ENCODE measurements around the gene ZNF554.

Gene ZNF554

GRCh38 chr19:2837430-2837829, 17.8 kb downstream of the ZNF554 start:
- DNase-seq = no peak

- peak; percentile 98 for DNase-seq
These were observed 21.4 kb downstream of the ZNF554 start, which contains the start of gene ZNF555 for GRCh38 chr19:2840794-2841791. Gene ZNF555, plus strand, starts transcription at chr19:2841475. Its CDS starts 98 bp downstream, at chr19:2841573.

GRCh38 chr19:2841855-2842574, 22.3 kb downstream of the ZNF554 start:
- no peak for DNase-seq

DNA sequence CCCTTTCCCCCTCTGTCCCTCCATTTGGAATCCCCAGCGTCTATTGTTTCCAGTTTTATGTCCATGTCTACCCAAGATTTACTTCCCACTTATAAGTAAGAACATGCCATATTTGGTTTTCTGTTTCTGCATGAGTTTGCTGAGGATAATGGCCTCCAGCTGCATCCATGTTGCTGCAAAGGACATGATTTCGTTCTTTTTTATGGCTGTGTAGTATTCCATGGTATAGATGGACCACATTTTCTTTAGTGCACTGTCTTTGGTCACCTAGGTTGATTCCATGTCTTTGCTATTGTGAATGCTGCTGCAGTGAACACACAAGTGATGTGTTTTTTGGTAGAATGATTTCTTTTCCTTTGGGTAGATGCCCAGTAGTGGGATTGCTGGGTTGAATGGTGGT, 25.4 kb downstream of the ZNF554 start:
- DNase-seq = no peak

GRCh38 chr19:2846180-2846894, 26.7 kb downstream of the ZNF554 start:
- DNase-seq = no peak

- DNase-seq = no peak
These were observed 27.8 kb downstream of the ZNF554 start for GRCh38 chr19:2847507-2847906.

DNA sequence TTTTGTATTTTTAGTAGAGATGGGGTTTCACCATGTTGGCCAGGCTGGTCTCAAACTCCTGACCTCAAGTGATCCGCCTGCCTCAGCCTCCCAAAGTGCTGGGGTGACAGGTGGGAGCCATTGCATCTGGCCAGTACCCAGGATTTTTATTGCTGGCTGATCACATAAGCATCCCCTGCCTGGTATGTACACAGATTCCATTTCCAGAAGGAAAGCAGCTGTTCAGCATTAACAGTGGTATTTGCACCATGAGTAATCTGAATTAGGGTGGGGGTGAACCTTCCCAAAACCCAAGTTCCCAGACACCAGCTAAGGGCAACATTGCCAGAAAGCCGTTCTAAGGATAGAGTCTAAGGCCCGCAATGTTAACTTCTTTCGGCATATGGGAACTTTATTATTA, 28.9 kb downstream of the ZNF554 start:
- no peak for DNase-seq

DNA sequence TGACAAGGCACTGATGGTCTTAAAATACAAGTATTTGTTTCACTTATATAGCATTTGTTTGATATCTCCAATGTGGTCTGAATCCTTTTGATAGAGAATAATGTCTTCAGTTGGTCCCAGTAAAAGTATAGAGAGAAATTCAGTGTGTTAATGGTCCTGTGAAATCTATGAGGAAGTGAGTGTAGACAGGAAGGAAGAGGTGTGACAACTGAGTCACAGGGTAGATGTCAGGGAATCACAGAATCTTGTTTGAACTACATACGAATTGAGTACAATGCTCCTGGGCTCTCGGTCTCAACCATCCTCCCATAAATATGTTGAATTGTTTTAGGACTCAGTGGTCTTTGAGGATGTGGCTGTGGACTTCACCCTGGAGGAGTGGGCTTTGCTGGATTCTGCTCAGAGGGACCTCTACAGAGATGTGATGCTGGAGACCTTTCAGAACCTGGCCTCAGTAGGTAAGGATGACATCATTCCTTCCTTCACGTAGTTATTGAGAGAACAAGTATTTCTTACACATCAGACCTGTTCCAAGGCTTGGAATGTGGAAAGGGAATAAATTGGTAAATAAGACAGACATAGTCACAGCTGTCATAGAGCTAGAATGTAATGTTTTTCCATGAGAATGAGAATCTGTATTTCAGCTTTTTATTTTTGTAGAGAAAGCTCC, 30.7 kb downstream of the ZNF554 start:
- no peak for DNase-seq

DNA sequence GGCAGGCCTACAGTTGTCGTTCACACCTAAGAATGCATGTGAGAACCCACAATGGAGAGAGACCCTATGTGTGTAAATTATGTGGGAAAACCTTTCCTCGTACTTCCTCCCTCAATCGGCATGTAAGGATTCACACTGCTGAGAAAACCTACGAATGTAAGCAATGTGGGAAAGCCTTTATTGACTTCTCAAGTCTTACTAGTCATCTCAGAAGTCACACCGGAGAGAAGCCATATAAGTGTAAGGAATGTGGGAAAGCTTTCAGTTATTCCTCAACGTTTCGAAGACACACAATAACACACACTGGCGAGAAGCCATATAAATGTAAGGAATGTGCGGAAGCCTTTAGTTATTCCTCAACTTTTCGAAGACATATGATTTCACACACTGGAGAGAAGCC, 32.9 kb downstream of the ZNF554 start:
- DNase-seq = no peak

DNA sequence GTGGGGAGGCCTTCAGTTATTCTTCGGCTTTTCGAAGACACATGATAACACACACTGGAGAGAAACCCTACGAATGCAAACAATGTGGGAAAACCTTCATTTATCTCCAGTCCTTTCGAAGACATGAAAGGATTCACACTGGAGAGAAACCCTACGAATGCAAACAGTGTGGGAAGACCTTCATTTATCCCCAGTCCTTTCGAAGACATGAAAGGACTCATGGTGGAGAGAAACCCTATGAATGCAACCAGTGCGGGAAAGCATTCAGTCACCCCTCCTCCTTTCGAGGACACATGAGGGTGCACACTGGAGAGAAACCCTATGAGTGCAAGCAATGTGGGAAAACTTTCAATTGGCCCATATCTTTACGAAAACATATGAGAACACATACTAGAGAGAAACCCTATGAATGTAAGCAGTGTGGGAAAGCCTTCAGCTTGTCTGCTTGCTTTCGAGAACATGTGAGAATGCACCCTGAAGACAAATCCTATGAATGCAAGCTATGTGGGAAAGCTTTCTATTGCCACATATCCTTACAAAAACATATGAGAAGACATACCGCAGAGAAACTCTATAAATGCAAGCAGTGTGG, 33.4 kb downstream of the ZNF554 start:
- no peak for DNase-seq

- no peak for DNase-seq
These were observed 35.2 kb downstream of the ZNF554 start for GRCh38 chr19:2854849-2855248.

GRCh38 chr19:2856457-2857050, 36.9 kb downstream of the ZNF554 start:
- no peak for DNase-seq

DNA sequence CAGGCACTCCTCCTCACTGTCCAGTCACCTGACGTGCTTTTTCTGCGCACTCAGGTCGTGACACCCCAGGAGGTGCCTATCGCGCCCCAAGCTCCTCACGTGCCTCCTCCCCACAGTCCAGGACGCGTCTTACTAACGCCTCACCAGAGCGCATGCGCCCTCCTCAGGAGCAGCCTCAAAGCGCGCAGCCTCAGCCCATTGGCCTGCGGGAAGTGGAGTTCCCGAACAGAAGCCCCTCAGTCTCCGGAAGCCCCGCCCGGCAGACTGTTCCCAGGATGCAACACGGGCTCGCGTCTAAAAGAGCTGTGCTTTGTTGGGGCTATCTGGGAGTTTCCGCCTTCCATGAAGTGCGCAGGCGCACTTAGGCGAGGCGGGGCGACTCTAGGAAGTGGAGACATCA, 39.2 kb downstream of the ZNF554 start:
- no peak for DNase-seq

- DNase-seq = no peak
These were observed 44.1 kb downstream of the ZNF554 start for GRCh38 chr19:2863816-2864215.

DNA sequence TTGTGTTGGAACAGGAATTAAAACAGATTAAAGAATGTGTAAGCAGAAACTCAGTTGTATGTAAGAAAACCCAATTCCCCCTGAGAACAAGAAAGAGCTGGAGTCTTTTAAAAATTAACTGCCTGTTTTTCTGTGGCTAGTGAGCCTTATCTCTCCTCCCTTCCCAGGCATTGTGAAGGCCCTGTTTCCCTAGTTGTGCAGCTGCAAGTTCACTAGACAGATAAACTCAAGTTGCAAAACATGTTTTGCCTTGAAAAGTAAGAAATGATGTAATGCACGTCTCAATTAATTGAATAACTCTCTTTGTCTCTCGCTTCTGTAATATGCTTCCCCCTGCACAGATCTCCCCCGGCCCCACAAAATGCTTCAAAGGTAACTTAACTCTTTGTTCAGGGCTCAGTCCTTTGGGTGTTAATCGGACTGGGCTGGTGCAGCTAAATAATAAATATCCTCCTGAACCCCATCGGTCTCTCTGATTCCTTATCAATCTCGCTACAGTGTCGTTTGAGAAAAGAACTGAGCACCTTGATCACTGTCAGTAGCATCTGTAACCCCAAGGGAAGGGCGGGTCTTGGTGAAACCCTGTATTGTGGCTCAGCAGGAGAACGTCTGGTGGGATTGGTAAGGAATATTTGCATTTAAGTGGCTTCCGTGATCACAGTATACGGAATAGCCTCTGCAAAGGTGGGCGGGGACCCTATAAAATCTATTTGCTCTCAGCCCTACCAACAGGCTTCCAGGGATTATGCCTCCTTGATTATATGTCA, 45.8 kb downstream of the ZNF554 start:
- DNase-seq = no peak

GRCh38 chr19:2866495-2867024, 46.9 kb downstream of the ZNF554 start:
- no peak for DNase-seq

DNA sequence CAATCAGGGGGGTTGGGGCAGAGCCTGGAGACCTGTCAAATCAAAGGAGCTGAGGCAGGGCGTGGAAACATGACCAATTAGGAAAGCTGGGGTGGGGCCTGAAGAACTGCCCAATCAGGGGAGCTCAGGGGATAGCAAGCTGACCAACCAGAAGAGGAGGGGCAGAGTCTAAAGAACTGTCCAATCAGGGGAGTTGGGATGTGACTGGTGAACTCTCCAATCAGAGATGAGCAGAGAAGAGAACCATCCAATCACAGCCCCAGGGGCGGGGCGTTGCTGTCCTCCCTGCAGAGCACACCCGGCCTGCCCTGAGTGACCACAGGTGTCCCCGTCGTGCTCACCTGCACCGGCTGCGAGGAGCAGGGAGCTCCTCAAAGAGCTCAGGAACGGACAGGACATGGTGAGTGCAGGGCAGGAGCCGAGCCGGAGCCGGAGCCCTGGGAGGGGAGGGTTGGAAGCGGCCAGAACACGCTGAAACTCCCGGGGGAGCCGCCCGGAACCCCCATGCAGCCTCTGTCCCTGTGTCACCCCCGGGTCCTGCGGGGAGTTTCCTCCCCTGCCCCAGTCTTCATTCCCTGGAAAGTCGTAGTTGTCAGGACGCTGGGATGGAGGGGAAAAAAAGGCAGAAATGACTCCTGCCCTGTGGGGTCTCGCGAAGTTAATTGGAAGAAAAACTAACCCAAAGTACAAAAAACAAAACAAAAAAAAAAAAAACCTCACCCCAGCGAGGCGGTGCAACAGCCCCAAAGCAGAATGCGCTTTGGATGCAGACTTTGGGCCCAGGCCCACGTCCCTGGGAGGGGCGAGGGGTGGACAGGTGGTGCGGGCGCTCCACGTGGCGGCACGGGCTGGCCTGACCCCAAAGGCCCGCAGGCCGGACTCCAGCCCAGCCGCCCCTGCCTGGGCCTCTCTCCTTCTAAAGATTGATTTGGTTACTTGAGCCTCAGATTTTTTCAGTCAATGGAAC, 47.6 kb downstream of the ZNF554 start, which contains the start of gene ZNF556:
TSS of gene ZNF556 (plus strand) at position 311 of the 967 bp plus-strand sequence. CDS start at position 398, 87 bp downstream.
- DNase-seq = no peak

DNA sequence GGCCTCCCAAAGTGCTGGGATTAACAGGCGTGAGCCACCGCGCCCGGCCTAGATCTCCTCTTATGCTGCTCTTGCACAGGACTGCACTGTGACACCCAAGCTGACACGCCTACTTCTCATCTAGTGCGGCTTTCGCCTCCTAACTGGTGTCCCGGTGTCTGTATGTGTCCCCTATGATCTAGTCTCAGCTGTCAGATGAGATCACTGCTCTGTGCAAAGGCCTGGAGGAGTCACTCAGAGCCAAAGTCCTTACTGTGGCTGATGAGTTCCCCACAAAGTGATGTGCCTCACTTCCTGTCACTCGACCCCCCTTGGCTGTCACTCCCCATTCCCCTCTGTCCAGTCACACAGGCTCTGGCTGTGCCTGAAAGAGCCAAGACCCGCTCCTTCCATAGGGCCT, 50.0 kb downstream of the ZNF554 start:
- no peak for DNase-seq

DNA sequence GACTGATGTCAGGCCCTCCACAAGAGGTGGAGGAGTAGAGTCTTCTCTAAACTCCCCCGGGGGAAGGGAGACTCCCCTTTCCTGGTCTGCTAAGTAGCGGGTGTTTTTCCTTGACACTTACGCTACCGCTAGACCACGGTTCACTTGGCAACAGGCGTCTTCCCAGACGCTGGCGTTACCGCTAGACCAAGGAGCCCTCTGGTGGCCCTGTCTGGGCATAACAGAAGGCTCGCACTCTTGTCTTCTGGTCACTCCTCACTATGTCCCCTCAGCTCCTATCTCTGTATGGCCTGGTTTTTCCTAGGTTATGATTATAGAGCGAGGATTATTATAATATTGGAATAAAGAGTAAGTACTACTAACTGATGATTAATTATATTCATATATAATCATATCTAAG, 52.5 kb downstream of the ZNF554 start:
- peak; percentile 45 for DNase-seq

Data from stimulated activated CD8-positive, alpha-beta memory T cell treated with anti-CD3 and anti-CD28 coated beads, Interleukin-4, amount 100 ng/mL, for 48 hours (primary cell).